22Rv1 (cell line): Measurements from ENCODE around the gene DOP1B.

Experiments
- CTCF ChIP-seq: fragments of 450-650 bp; IDR thresholded peaks from 2 replicates; pipeline ENCODE4 v1.5.1; 2017; ENCODE audit warnings: mild to moderate bottlenecking
- ZFX ChIP-seq: fragments of 450-650 bp; IDR thresholded peaks from 2 replicates; pipeline ENCODE4 v1.6.1; 2017; ENCODE audit warnings: antibody characterized with exemption, borderline replicate concordance

GRCh38 chr21:36171336-36171735, 14.7 kb downstream of the DOP1B start:
- TF ChIP-seq CTCF (no peak), ZFX (no peak)
